H9 (cell line): Measurements from ENCODE around the gene IDH2. TPM values are rescaled to one million over a fixed set of nuclear protein-coding genes. Genes with fewer than 3 reads are reported as not detected.

Source experiments
- DNase-seq: peaks from one replicate; pipeline ENCODE4 v3.0.0-alpha.2; 2017
- H2AFZ ChIP-seq: one replicate; pipeline ENCODE4 v1.6.1; 2013; ENCODE audit warnings: mild to moderate bottlenecking, low read length, control low read depth, moderate library complexity
- H2AK5ac ChIP-seq: 2 replicates; pipeline ENCODE4 v1.6.1; 2013; ENCODE audit warnings: low read length, control low read depth, mixed read lengths; ENCODE audit not compliant: insufficient read length
- H2BK120ac ChIP-seq: one replicate; pipeline ENCODE4 v1.6.1; 2013; ENCODE audit warnings: low read depth, mild to moderate bottlenecking, low read length, control low read depth, inconsistent platforms; ENCODE audit not compliant: poor library complexity, severe bottlenecking
- H2BK12ac ChIP-seq: 2 replicates; pipeline ENCODE4 v1.6.1; 2013; ENCODE audit warnings: low read length, control low read depth, mixed read lengths, low read depth; ENCODE audit not compliant: insufficient read length
- H2BK15ac ChIP-seq: 2 replicates; pipeline ENCODE4 v1.6.1; 2013; ENCODE audit warnings: low read depth, low read length, control low read depth
- H2BK20ac ChIP-seq: one replicate; pipeline ENCODE4 v1.6.1; 2013; ENCODE audit warnings: low read depth, mild to moderate bottlenecking, low read length, control low read depth, inconsistent platforms; ENCODE audit not compliant: poor library complexity, severe bottlenecking
- H2BK5ac ChIP-seq: 2 replicates; pipeline ENCODE4 v1.6.1; 2013; ENCODE audit warnings: low read length, control low read depth, mixed read lengths; ENCODE audit not compliant: insufficient read length
- H3K14ac ChIP-seq: 2 replicates; pipeline ENCODE4 v1.6.1; 2013; ENCODE audit warnings: low read length, control low read depth; ENCODE audit not compliant: insufficient read depth
- H3K18ac ChIP-seq: 2 replicates; pipeline ENCODE4 v1.6.1; 2013; ENCODE audit warnings: low read depth, mild to moderate bottlenecking, mixed read lengths, low read length, control low read depth; ENCODE audit not compliant: insufficient read length
- H3K23ac ChIP-seq: 2 replicates; pipeline ENCODE4 v1.6.1; 2013; ENCODE audit warnings: low read length, control low read depth, mixed read lengths, low read depth; ENCODE audit not compliant: insufficient read length
- H3K23me2 ChIP-seq: 2 replicates; pipeline ENCODE4 v1.6.1; 2013; ENCODE audit warnings: low read depth, mild to moderate bottlenecking, mixed read lengths, low read length, control low read depth; ENCODE audit not compliant: insufficient read length, poor library complexity, severe bottlenecking
- H3K27ac ChIP-seq: 2 replicates; pipeline ENCODE4 v1.5.1; 2013; ENCODE audit warnings: low read length, control low read depth, mixed read lengths, low read depth; ENCODE audit not compliant: insufficient read length
- H3K27me3 ChIP-seq: 2 replicates; pipeline ENCODE4 v1.6.1; 2013; ENCODE audit warnings: low read length, control low read depth, inconsistent platforms; ENCODE audit not compliant: insufficient read depth
- H3K4ac ChIP-seq: 2 replicates; pipeline ENCODE4 v1.6.1; 2013; ENCODE audit warnings: low read depth, mild to moderate bottlenecking, control low read depth, inconsistent platforms, low read length, moderate library complexity
- H3K4me1 ChIP-seq: 2 replicates; pipeline ENCODE4 v1.6.1; 2013; ENCODE audit warnings: low read length, control low read depth, inconsistent platforms; ENCODE audit not compliant: insufficient read depth
- H3K4me2 ChIP-seq: 2 replicates; pipeline ENCODE4 v1.6.1; 2013; ENCODE audit warnings: low read length, control low read depth, mixed read lengths; ENCODE audit not compliant: insufficient read length, insufficient read depth
- H3K56ac ChIP-seq: 2 replicates; pipeline ENCODE4 v1.6.1; 2013; ENCODE audit warnings: low read depth, mild to moderate bottlenecking, mixed read lengths, low read length, control low read depth; ENCODE audit not compliant: insufficient read length
- H3K79me1 ChIP-seq: 2 replicates; pipeline ENCODE4 v1.6.1; 2013; ENCODE audit warnings: low read depth, mild to moderate bottlenecking, moderate library complexity, low read length, control low read depth, inconsistent platforms; ENCODE audit not compliant: insufficient read depth, poor library complexity, severe bottlenecking
- H3K79me2 ChIP-seq: 2 replicates; pipeline ENCODE4 v1.6.1; 2013; ENCODE audit warnings: low read length, control low read depth, inconsistent platforms; ENCODE audit not compliant: insufficient read depth
- H3K9ac ChIP-seq: 2 replicates; pipeline ENCODE4 v1.6.1; 2013; ENCODE audit warnings: low read length, control low read depth, mixed read lengths; ENCODE audit not compliant: insufficient read length; ENCODE audit errors: extremely low read depth
- H3K9me3 ChIP-seq: one replicate; pipeline ENCODE4 v1.6.1; 2013; ENCODE audit warnings: low read depth, low read length, inconsistent platforms; ENCODE audit not compliant: control insufficient read depth
- H3T11ph ChIP-seq: one replicate; pipeline ENCODE4 v1.6.1; 2013; ENCODE audit warnings: mild to moderate bottlenecking, low read length, control low read depth, inconsistent platforms
- H4K20me1 ChIP-seq: one replicate; pipeline ENCODE4 v1.6.1; 2013; ENCODE audit not compliant: control insufficient read depth, insufficient read length, insufficient read depth
- H4K5ac ChIP-seq: 2 replicates; pipeline ENCODE4 v1.6.1; 2013; ENCODE audit warnings: low read depth, mild to moderate bottlenecking, mixed read lengths, low read length, control low read depth; ENCODE audit not compliant: insufficient read length
- H4K8ac ChIP-seq: replicated peaks from 2 replicates; pipeline ENCODE4 v1.6.1; 2013; ENCODE audit warnings: low read length, control low read depth, mixed read lengths, low read depth; ENCODE audit not compliant: insufficient read length
- H4K91ac ChIP-seq: 2 replicates; pipeline ENCODE4 v1.6.1; 2013; ENCODE audit warnings: low read depth, mild to moderate bottlenecking, moderate library complexity, mixed read lengths, low read length, control low read depth; ENCODE audit not compliant: insufficient read length
- H3K27ac Mint-ChIP-seq, 3 experiments: 2 replicates in 2 of 3; 3 replicates in 1 of 3; pipeline ENCODE4 v1.8.0; 2020 to 2021; ENCODE audit warnings: mixed read lengths in 3 of 3, mild to moderate bottlenecking in 1 of 3, moderate library complexity in 1 of 3
- H3K27me3 Mint-ChIP-seq: 2 replicates; pipeline ENCODE4 v1.8.0; 2021; ENCODE audit warnings: low read depth, mild to moderate bottlenecking, moderate library complexity, mixed read lengths
- H3K36me3 Mint-ChIP-seq, 3 experiments: 2 replicates in 2 of 3; 3 replicates in 1 of 3; pipeline ENCODE4 v1.8.0; 2020 to 2021; ENCODE audit warnings: low read depth in 3 of 3, mixed read lengths in 3 of 3; ENCODE audit not compliant: insufficient read depth in 1 of 3
- H3K4me1 Mint-ChIP-seq, 2 experiments: 2 replicates each; pipeline ENCODE4 v1.8.0; 2020; ENCODE audit warnings: mixed read lengths in 2 of 2
- H3K4me3 Mint-ChIP-seq, 2 experiments: 2 replicates in 1 of 2; 3 replicates in 1 of 2; pipeline ENCODE4 v1.8.0; 2020 to 2021; ENCODE audit warnings: mild to moderate bottlenecking in 2 of 2, mixed read lengths in 2 of 2, moderate library complexity in 1 of 2
- H3K9me3 Mint-ChIP-seq, 2 experiments: 2 replicates in 1 of 2; 3 replicates in 1 of 2; pipeline ENCODE4 v1.8.0; 2020; ENCODE audit warnings: mild to moderate bottlenecking in 2 of 2, mixed read lengths in 2 of 2, moderate library complexity in 1 of 2
- WGBS: extraction: QIAGEN DNeasy Blood & Tissue Kit; methylation state at CpG from one replicate; pipeline ENCODE4 v1.1.7; 2013; ENCODE audit warnings: missing lambda C conversion rate, low lambda C conversion rate, mixed read lengths; ENCODE audit not compliant: insufficient read length; ENCODE audit errors: extremely low coverage; 5-methylcytosine and 5-hydroxymethylcytosine counted together
- total RNA-seq: library from RNA; stranded (reverse); gene quantifications from 2 replicates; pipeline ENCODE4 v1.2.1, GENCODE V29; 2021
- TF ChIP-seq, protein P1 (sequence below): fragments of 200-600 bp; sonication (generic); conservative IDR thresholded peaks from 3 replicates; pipeline ENCODE4 v1.8.0; 2021; ENCODE audit warnings: antibody characterized with exemption, mild to moderate bottlenecking

IDH2 gene
- total RNA-seq, 1 experiment from 2014 or later = 57.7 TPM

DNA sequence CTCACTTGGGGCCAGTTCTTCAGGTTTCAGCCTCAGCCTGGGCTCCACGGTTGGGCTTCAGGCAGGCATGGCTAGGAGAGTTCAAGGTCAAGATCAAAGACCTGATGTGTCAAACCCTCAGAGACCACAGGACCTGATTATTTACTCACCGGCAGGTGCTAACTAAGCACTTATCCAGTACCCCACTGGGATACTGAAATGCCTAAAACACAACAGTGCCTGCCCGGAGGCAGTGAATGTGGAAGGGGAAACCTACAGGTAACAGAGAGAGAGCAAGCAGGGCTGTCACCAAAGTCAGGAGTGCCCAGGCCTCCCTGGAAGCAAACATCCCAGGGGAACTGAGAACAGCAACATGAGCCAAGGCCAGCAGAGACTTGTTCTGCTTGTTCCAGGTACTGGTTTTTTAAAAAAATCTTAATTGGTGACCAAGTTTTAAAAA, 6.7 kb downstream of the IDH2 start:
- Histone ChIP-seq H3K4ac (no peak overlapping the region), H3K23ac (no peak overlapping the region), H3K14ac (no peak overlapping the region), H3K18ac (no peak overlapping the region), H3T11ph (no peak overlapping the region), H3K23me2 (no peaks in the 10 kb centered on the region), H3K9ac (no peak overlapping the region), H3K4me1 (no peaks in the 10 kb centered on the region), H2AFZ (no peak overlapping the region), H3K4me2 (no peak overlapping the region), H2BK15ac (no peak overlapping the region), H2BK20ac (no peak overlapping the region), H4K5ac (no peak overlapping the region), H3K56ac (no peak overlapping the region), H4K20me1 (no peaks in the 10 kb centered on the region), H2AK5ac (no peak overlapping the region), H3K27me3 (no peaks in the 10 kb centered on the region), H4K8ac (no peak overlapping the region), H3K79me1 (no peaks in the 10 kb centered on the region), H2BK5ac (no peak overlapping the region), H2BK12ac (no peak overlapping the region), H3K9me3 (no peaks in the 10 kb centered on the region), H4K91ac (no peak overlapping the region), H2BK120ac (no peak overlapping the region), H3K79me2 (0 out of 2 replicates have a peak, but pooled peaks cover 2% of the 10 kb centered on the region), H3K27ac (no peak overlapping the region)
- Mint-ChIP-seq H3K4me1 (peaks cover 25 to 27% of the 10 kb centered on the region in 2 experiments), H3K27ac (0 out of 7 replicates have a peak overlapping the region, but pooled peaks of 1 of the 3 experiments have one; percentile 31), H3K36me3 (peaks cover 7 to 12% (median 10%) of the 10 kb centered on the region in 3 experiments; a peak in 5 of 7 replicates), H3K4me3 (no peak overlapping the region), H3K27me3 (peaks cover 9% of the 10 kb centered on the region), H3K9me3 (peaks cover 2 to 4% of the 10 kb centered on the region in 2 experiments; a peak in 4 of 5 replicates)
- no CpG with 5 or more reads among the region's 3 CpGs for WGBS
- TF ChIP-seq, protein P1, sequence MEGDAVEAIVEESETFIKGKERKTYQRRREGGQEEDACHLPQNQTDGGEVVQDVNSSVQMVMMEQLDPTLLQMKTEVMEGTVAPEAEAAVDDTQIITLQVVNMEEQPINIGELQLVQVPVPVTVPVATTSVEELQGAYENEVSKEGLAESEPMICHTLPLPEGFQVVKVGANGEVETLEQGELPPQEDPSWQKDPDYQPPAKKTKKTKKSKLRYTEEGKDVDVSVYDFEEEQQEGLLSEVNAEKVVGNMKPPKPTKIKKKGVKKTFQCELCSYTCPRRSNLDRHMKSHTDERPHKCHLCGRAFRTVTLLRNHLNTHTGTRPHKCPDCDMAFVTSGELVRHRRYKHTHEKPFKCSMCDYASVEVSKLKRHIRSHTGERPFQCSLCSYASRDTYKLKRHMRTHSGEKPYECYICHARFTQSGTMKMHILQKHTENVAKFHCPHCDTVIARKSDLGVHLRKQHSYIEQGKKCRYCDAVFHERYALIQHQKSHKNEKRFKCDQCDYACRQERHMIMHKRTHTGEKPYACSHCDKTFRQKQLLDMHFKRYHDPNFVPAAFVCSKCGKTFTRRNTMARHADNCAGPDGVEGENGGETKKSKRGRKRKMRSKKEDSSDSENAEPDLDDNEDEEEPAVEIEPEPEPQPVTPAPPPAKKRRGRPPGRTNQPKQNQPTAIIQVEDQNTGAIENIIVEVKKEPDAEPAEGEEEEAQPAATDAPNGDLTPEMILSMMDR = no peak
- peak; percentile 48 for DNase-seq
